Cardiac septum (tissue), 1 donor: Measurements from ENCODE around the gene PLP1. TPM values are rescaled to one million over a fixed set of nuclear protein-coding genes. Genes with fewer than 3 reads are reported as not detected.
"Not testable (repeated sequence)": the region's sequence is repeated elsewhere in the genome, so short reads cannot be mapped to it uniquely, and the experiment has no call there.

ENCODE experiments used
- DNase-seq: peaks from one replicate; pipeline ENCODE4 v3.0.0-alpha.2; 2020; ENCODE audit warnings: low spot score
- intact Hi-C: fragments of 100-400 bp; cut with DNase I; formaldehyde crosslinking; loops from one replicate; pipeline ENCODE4 v1.14.0; 2022
- long read RNA-seq: library from polyadenylated mRNA; unstranded; transcript quantifications from one replicate; pipeline ENCODE4 v2.0.0, GENCODE V29; 2021
- total RNA-seq: library from RNA; stranded (reverse); fragmentation: NEBNext Ultra II Directional; extraction: Animal tissue kit (Norgen Biotek cat#: 25700); gene quantifications from one replicate; pipeline ENCODE4 v1.2.1, GENCODE V29; 2021
- donor health status: DM: no; HTN: no; CAD: no.

PLP1 gene, protein sequence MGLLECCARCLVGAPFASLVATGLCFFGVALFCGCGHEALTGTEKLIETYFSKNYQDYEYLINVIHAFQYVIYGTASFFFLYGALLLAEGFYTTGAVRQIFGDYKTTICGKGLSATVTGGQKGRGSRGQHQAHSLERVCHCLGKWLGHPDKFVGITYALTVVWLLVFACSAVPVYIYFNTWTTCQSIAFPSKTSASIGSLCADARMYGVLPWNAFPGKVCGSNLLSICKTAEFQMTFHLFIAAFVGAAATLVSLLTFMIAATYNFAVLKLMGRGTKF
- 2.2 TPM for total RNA-seq
- long read RNA-seq, partial matches to known transcripts = 0 of 1 reads
- long read RNA-seq, other reads (novel, unspliced or antisense) = 1 of 1 reads

DNA sequence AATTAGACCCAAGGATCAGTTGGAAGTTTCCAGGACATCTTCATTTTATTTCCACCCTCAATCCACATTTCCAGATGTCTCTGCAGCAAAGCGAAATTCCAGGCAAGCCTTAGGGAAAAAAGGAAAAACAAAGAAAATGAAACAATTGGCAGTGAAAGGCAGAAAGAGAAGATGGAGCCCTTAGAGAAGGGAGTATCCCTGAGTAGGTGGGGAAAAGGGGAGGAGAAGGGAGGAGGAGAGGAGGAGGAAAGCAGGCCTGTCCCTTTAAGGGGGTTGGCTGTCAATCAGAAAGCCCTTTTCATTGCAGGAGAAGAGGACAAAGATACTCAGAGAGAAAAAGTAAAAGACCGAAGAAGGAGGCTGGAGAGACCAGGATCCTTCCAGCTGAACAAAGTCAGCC, at the start of gene PLP1:
Gene PLP1, plus strand, starts transcription at position 295 of the 400 bp plus-strand sequence. CDS start 156 bp downstream, outside the sequence.
- no peak for DNase-seq
- intact Hi-C loops = no loop called here

DNA sequence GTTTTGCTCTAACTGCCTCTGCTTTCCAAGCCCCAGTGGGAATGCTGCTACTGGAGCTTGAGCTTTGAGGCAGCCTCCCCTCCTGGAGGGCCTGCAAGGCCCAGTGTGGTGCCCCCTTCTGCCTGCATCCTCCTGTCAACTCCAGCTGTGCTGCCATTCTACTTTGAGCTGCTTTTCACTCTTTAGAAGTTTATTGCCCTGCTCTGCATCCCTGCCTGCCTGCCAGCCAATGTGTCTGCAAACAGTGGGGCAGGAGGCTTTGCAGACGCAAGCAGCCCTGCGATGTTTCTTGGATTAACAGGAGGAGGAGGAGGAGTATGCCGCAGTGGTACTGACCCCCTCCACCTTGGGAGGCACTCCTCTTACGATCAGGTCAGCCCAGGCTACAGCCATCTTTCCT, 49.5 kb upstream of the PLP1 start:
- intact Hi-C loops = no loop called here
- no peak for DNase-seq

DNA sequence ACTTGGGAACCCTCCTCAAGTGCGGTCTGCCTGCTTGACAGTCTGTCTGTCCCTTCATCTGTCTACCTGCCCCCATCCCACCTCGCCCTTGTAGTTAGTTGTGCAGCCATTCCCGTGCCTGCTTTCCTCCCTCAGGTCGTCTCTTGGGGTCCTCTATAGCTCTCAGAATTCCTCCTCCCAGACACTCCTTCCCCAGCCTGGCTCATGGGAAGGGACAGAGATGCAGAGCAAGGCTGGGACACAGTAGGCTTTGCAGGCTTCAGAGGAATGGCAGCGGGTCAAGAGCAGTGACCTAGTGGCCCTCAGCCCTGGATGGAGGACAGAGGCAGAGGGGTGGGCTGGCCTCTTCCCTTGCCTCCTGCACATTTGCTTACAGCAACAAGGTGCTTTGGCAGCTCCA, 47.6 kb upstream of the PLP1 start:
- intact Hi-C loops = no loop called here
- DNase-seq = peak; percentile 68

DNA sequence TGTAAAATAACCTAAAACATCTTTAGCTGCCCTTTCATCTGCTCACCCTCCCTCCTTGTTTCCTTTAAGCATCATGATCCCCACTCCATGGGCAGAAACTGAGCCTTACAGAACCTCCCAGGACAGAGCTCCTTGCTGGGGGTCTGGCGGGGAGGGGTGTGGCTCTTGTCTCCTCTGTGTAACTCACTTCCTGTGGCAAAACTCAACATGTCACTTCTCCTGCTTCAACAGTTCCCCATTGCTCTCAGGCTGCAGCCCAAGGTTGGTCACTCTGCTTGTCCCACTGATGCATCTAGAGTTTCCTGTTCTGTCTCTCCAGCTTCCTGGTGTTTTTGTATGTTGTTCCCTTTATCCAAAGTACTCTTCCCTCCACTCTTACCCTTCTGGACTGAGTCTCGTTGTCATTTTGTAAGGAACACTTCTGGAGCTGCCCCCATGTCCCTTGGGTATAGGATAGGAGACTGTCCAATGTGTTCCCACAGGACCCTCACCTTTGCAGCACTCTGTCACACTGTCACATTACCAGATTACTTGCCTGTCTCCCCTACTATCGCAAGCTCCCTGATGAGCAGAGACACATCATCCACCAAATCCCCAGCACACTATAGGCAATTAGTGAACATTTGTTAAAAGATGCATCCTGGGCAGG, 46.4 kb upstream of the PLP1 start:
- peak; percentile 62 for DNase-seq
- intact Hi-C loops = no loop called here

DNA sequence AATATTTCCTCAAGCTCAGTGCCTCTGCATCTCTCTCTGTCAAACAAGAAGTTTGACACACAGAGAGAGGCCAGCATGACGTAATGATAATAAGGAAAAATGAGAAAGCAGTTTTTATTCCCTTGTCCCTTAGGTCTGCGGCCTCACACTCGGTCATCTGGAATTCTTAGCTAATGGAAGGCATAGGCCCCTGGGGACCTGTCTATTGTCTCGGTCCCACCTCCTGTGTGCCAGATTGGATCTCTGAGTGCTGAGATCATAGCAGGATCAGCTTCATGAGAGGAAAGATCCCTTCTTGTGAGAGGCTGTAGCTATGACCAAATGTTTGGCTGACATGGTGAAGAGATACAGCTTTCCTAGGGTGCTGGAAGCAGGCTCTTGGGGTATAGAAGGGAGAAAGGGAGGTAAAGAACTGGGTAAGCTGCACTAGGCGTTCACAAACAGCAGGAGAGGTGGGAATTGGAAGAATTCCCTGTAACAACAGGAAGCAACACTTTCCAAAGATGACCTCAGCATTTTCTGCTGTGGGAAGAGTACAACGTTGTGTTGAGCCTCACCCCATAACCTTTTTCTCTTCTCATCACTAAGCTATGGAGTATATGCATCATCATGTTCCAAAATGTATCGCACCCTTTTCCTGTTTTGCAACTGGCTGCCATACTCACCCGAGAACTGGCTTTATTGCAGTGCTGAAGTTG, 45.7 kb upstream of the PLP1 start:
- intact Hi-C loops = no loop called here

DNA sequence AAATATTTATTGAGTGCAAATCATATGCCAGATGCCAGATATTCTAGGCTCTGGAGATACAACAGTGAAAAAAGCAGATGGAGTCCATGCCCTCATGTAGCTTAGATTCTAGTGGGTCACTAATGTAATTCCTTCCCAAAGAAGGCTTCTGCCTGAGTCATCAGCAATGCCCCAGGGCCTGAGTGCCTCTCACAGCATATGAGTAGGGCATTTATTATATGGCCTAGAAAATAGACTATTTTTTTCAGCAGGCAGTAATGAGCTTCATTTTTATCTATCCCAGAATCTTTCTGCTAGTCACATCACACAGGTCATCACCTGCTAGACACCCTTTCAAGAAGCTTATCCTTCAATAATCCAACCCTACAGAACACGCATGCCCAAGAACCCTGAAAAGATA, 43.6 kb upstream of the PLP1 start:
- intact Hi-C loops = no loop called here
- DNase-seq = no peak

More for the DNA sequence above, 45.7 kb upstream of the PLP1 start:
- DNase-seq = peak; percentile 53

DNA sequence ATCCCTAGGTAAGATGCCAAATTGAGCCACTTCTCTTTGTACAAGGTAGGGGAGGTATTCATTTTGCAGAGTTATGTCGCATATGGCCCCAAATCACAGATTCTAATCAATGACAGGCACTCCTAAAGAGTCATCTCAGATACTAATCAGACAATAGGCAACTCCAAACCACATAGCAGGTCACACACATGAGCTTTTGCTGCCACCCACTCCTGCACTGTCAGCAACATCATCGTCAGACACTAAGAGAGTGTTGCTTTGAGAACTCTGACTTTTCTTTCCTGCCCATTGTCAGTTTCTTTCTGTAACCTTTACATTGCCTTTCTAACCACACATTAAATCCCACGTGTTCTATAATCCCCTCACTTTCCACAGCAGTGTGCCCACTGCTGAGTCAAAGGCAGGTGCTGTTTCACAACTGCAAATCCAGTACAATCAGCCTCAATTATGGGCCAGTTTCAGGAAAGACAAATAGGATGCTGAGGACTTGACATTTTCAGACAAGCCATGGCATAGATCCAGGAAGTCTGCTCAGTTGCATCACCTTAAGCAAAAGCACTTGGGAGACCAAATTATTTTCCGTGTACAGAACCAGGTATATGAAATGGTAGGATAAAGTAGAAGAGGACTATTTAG, 42.4 kb upstream of the PLP1 start:
- no peak for DNase-seq
- intact Hi-C loops = no loop called here

DNA sequence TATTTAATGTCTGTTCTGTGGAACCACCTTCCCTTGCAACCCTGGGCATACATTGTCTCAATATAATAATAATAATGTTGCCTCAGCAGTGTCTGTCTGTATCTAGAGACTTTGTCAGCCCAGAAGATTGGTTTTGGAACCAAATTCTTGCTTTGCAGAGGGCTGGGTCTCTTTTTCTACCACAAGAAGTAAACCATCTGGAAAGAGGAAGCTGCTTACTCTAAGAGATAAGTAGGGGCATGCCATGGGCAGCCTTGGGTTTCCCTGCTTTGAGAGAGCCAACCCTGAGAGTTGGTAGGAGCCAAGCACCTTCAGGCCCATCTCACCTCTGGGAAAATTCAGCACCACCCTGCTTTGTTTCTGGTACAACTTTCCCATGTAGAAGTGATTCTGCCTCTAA, 38.9 kb upstream of the PLP1 start:
- intact Hi-C loops = no loop called here
- DNase-seq = peak; percentile 36

DNA sequence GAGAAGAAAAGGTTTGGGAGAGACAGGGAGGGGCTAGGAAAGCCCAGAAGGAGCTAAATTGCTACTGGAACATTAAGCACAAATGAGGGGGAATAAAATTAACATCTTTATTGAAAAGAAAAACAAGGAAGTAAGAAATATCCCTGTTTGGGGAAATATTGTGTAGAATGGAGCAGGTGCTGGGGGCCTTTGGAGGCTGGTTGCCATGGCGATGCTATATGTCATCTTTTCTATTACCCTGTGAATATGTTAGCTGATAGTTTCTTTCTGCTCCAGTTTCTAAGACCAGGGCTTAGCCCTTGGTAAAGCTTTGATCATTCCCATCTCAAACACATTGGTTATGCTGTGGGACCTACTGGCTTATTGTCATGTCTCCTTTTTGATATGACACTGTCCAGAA, 37.2 kb upstream of the PLP1 start:
- intact Hi-C loops = no loop called here

DNA sequence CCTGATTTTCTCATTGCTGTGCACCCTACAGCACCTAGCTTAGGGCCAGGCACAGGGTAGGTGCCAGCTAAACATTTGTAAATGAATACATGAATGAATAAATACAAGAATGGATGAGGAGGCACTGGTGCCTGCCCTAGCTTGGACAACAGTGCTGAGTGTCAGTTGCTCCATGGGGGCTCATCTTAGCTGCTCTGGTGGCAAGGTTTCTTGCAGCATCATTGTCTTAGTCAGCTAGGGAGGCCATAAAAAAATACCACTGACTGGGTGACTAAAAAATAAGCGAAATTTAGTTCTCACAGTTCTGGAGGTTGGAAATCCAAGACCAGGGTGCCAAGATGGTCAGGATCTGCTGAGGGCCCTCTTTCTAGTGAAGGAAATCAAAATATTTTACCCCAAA, 34.8 kb upstream of the PLP1 start:
- peak; percentile 38 for DNase-seq
- intact Hi-C loops = no loop called here

More for the DNA sequence above, 37.2 kb upstream of the PLP1 start:
- DNase-seq = no peak

DNA sequence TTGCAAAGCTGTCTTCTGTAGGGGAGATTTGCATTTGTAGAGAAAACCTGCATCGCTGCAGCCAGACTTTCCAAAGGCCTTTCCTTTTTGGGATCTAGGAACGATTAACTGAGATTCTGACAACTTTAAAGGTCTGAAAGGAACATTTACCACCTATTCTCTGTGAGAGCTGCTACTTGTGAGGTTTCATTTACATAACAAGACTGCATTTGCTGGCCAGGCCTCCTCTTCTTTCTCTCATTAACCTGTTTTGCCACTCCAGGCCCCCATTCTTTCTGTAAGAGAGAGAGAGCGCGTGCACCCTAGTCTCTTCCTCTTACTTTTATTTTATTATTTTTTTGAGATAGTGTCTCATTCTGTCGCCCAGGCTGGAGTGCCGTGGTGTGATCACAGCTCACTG, 34.3 kb upstream of the PLP1 start:
- no peak for DNase-seq
- intact Hi-C loops = no loop called here

DNA sequence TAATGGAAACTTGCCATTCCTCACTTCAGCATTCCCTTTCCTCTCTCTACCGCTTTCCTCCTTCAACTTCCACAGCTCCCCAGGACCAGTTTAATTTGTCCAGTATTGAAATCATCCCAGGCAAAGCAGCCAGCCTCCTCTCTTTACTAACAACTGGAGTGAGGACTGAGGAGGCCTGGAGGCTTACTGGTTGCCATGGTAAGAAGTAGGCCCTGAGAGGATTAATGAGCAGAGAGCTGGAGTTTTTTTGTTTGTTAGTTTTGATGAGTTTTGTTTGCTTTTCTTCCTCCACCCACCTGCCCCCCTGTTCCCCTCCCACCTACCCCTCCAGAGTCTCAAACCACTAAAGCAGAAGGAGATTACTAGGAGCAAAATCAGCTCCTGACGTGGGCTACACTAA, 29.5 kb upstream of the PLP1 start:
- intact Hi-C loops = no loop called here
- DNase-seq = no peak

DNA sequence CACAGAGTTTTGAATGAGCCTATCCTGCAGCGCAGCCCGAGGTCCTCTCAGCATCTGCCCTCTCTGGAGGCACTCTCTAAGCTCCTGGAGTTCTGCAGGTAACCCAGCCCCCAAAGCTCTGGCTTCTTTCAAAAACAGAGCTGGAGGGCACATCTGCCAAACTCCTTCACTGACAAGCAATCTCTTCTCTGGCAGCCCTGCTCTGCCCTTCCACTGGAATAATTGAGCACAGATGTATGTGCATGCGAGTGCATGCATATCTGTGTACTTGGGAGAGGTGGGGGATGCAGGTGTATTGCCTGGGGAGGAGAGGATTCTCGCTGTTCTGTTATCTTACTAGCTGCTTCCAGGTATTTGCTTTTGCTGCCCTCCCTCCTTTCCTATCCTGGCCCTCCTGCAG, 22.2 kb upstream of the PLP1 start:
- peak; percentile 66 for DNase-seq
- intact Hi-C loops = no loop called here

DNA sequence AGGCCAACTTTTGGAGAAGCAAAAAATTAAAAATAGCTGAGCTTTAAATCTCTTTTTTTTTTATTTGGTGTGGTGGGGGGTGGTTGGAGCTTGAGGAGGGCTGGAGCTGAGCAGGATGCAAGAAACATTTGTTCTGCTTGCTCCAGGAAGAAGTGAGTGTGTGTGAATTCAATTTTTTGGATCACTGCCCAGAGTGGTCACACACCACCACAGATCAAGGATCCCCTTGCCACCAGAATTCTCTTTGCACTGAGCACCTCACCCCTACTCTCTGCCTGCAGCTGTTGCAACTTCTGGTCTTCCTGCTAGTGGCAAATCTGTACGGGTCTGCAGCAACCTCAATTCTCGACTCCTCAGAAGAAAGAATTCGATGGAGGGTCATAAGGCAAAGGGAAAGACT, 19.9 kb upstream of the PLP1 start:
- intact Hi-C loops = no loop called here
- peak; percentile 39 for DNase-seq

DNA sequence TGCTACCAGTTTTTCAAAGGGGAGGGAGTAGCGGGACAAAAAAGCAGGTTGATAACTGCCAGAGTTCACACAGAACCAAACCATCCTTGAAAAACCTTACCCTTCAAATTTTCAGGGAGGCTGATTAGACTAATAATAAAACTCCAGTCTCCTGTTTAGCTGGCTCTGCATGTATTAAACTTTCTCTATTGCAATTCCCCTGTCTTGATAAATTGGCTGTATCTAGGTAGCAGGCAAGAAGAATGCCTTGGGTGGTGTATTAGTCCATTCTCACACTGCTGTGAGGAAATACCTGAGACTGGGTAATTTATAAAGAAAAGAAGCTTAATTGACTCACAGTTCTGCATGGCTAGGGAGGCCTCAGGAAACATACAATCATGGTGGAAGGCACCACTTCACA, 18.1 kb upstream of the PLP1 start:
- no peak for DNase-seq
- intact Hi-C loops = no loop called here

DNA sequence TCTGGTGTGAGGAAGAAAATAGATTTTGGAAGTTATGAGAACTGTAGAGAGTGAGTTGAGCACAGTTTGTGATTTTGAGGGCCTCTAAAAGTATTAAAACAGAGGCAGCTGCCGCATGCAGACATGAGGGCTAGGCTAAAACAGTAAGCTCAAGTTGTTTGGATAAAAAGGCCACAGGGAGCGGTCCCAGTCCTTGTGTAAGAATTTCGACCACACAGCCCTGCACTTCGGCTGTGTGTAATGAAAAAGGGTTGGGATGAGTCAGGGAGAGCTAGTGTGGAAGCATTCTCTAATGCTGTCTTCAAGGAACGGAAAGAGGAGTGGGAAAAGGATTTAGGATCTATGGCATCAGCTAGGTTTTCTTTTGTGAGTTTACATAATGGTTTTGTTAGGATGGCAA, 13.1 kb upstream of the PLP1 start:
- intact Hi-C loops = not testable (repeated sequence)

DNA sequence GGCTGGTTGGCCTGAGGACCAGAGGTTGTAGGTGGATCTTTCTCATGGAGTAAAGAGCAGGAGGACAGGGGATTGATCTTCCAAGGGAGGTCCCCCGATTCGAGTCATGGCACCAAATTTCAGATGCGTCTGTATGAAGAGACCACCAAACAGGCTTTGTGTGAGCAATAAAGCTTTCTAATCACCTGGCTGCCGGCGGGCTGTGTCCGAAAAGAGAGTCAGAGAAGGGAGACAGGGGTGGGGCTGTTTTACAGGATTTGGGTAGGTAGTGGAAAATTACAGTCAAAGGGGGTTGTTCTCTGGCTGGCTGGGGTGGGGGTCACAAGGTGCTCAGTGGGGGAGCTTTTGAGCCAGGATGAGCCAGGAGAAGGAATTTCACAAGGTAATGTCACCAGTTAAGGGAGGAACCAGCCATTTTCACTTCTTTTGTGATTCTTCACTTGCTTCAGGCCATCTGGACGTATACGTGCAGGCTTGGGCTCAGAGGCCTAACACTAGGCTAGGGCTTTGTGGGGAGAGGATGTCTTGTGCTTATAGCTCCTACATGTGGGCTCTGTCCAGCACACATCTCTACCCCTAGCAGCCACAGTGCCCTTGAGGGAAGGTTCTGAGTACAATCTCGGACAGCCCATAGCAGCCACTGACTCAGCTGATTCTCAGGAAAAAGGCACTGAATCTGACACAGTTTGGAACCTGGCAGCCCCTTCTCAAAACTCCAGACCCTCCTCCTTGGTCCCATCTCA, 9.7 kb upstream of the PLP1 start:
- DNase-seq, intact Hi-C loops: not testable (repeated sequence)

More for the DNA sequence above, 13.1 kb upstream of the PLP1 start:
- not testable (repeated sequence) for DNase-seq

DNA sequence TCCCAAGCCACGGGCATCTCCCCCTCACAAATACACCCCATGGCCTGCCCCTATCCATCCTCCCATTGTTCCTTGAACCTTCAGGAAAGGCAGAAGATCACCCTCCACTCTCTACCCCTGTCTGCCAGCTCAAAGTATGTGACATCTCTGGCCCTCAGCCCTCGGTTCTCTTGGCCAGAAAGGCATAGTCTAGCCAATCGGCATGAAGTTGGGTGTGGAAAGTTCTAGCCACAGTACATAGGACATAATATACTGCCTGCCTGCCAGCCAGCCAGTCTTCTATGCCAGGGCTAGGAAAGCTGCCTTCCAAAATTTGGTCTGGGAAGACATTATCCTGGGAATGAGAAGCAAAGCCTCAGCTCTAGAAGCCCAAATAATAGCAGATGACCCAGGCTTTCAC, 3.2 kb upstream of the PLP1 start:
- intact Hi-C loops = no loop called here
- DNase-seq = no peak

DNA sequence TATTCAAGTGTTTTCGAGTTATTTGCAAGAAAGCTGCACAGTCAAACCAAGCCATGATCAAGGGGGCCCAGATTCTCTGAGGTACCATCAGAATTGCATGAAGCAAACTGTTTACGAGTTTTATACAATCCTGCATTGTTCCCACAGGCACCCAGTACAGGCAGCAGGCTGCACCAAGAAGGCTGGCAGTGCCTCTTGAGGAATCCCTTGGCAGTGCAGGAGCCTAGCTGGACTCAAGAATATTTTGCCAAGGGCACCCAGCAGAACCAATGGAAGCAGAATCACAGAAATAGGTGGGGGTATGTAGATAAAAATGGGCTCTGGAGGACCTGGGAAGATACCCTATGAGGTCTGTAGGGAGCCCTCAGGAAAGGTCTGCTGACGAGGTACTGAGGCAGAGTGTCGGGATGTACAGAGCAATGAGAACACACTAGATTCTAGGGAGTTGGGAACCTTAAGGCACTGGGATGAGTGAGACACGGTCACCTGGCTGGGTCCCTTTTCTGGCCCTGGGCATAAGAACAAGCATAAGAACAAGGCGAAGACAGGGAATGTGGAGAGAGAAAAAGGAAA, 2.5 kb upstream of the PLP1 start:
- intact Hi-C loops = no loop called here
- DNase-seq = no peak
